HUES48 (cell line): ENCODE measurements around the gene ARX.

ENCODE experiments used
- H3K27ac ChIP-seq: one replicate; pipeline ENCODE4 v1.7.0; 2013; ENCODE audit warnings: low read depth, low read length, inconsistent platforms
- H3K27me3 ChIP-seq: 2 replicates; pipeline ENCODE4 v1.6.1; 2013; ENCODE audit warnings: mild to moderate bottlenecking, low read length; ENCODE audit not compliant: control insufficient read depth, insufficient read depth
- H3K36me3 ChIP-seq: 2 replicates; pipeline ENCODE4 v1.6.1; 2013; ENCODE audit warnings: low read length; ENCODE audit not compliant: control insufficient read depth, insufficient read depth
- H3K4me1 ChIP-seq: 2 replicates; pipeline ENCODE4 v1.6.1; 2013; ENCODE audit warnings: mild to moderate bottlenecking, low read length; ENCODE audit not compliant: control insufficient read depth, insufficient read depth
- H3K4me3 ChIP-seq: 2 replicates; pipeline ENCODE4 v1.5.1; 2013; ENCODE audit warnings: mild to moderate bottlenecking, low read depth, low read length
- H3K9ac ChIP-seq: 2 replicates; pipeline ENCODE4 v1.6.1; 2013; ENCODE audit warnings: mild to moderate bottlenecking, low read depth, low read length, moderate library complexity
- H3K9me3 ChIP-seq: 2 replicates; pipeline ENCODE4 v1.6.1; 2013; ENCODE audit warnings: low read length; ENCODE audit not compliant: control insufficient read depth, insufficient read depth

Gene ARX

DNA sequence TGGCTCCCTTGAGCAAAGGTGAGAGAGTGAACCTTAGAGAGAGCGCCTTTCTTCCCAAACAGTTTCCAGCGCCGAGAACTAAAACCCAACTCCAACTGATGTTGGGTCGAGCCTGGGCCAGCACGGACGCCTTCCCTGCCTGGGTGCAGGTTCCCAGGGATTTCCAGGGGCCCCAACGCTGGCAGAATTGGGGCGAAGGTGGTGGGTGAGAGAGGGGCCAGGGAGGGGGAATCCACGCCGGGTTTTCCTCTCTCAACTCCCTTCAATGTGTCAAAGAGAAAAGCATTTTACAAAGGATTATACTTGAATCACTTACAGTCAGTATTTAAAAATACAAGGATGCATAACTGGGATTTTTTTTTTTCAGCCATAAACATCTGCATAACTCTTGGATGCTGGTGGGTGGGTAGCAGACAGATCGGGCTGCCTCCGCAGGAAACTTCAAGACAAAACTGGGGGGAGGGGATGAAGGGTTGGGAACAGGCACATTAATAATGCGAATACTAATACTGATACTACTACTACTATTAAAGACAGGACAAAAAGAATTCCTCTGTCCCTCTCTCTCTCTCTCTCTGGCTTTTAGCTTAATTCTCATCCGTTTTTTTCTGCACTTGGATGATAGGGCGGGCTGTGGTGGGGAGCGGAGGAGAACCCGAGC, 1.3 kb upstream of the ARX start:
- Histone ChIP-seq H3K9me3 (no peaks in the 10 kb centered on the region), H3K36me3 (no peaks in the 10 kb centered on the region), H3K27ac (no peak overlapping the region), H3K27me3 (peaks cover 98% of the 10 kb centered on the region), H3K9ac (no peak overlapping the region), H3K4me3 (peak overlapping the region; percentile 50), H3K4me1 (peaks cover 74% of the 10 kb centered on the region)

DNA sequence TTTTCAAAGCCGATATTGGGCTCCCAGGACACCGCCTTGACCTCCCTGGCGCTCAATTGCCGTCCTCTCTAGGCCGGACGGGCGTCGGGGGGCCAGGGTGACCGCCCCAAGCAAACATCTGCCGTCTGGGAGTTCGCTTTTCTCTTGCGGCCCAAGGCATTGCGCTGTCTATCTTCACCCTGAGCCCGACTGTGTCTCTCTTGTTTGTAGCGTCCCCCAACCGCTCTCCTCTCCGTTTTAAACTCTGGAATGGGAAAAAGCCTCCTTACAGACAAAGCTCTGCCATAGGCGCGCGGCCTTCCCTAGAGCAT, 551 bp upstream of the ARX start:
- Histone ChIP-seq H3K4me3 (peak overlapping the region; percentile 50; the same call in 1 of the 2 replicates), H3K9me3 (no peaks in the 10 kb centered on the region), H3K36me3 (no peaks in the 10 kb centered on the region), H3K9ac (no peak overlapping the region), H3K4me1 (peaks cover 78% of the 10 kb centered on the region), H3K27ac (no peak overlapping the region), H3K27me3 (peaks cover 98% of the 10 kb centered on the region)

DNA sequence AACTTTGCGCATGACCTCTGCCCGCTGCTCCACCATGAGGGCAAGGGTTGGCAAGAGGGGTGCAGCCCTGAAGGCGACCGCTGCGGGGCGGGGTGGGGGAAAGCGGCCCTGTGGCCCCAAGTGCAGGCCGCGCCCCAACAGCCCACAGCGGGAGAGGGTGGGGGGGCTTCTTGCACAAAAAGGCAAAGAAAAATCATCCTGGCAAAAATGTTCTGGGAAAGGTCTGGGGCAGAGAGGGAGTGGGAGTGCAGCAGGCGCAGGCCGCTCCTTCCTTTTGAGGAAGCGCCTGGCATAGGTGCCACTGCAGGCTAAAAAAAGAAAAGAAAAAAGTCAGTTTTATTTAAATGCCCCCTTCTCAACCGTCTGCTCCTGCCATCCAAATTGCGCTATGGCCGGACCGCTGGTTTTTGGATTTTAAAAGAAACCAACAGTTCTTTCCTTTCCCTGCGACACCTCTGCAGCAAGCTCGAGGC, 1.4 kb downstream of the ARX start:
- Histone ChIP-seq H3K9me3 (no peaks in the 10 kb centered on the region), H3K4me1 (peaks cover 79% of the 10 kb centered on the region), H3K36me3 (no peaks in the 10 kb centered on the region), H3K27me3 (peaks cover 98% of the 10 kb centered on the region), H3K4me3 (no peak overlapping the region), H3K9ac (no peak overlapping the region), H3K27ac (no peak overlapping the region)

DNA sequence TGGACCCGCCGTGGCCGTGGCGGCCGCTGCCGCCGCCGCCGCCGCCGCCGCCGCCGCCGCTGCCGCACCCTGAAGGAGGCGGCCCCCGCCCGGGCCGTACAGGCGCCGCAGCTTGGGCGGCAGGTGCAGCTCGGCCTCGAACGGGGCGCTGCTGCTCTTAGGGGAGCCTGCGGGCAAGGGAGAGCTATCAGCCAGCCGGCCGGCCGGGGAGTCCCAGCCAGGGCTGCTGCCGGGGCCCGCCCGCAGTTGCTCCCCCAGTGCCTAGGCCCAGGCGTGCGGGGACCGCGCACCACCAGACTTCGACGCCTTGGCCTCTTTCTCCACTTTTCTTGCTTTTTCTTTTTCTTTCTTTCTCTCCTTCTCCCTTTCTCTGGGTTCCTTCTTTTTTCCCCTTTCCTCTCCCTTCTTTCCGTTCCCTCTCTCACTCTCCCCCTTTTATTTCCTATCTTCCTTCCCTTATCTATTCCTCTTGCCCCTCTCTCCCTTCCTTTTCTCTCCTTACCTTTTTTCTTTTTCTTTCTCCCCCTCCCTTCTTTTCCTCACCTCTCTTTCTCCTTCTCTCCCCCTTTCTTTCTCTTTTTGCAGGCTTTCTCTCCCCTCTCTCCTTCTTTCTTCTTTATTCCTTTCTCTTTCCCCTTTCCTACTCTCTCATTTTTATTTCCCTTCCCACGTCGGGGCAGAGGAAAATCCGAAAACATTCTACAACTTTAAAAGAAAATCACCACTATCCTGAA, 2.0 kb downstream of the ARX start:
- H3K4me1 ChIP-seq, result peaks cover 76% of the 10 kb centered on the region
- H3K27ac ChIP-seq, result no peak overlapping the region
- peak overlapping the region; percentile 39; the same call in 1 of the 2 replicates for H3K4me3 ChIP-seq
- H3K36me3 ChIP-seq, result no peaks in the 10 kb centered on the region
- no peaks in the 10 kb centered on the region for H3K9me3 ChIP-seq
- H3K27me3 ChIP-seq, result peaks cover 98% of the 10 kb centered on the region
- H3K9ac ChIP-seq, result no peak overlapping the region

DNA sequence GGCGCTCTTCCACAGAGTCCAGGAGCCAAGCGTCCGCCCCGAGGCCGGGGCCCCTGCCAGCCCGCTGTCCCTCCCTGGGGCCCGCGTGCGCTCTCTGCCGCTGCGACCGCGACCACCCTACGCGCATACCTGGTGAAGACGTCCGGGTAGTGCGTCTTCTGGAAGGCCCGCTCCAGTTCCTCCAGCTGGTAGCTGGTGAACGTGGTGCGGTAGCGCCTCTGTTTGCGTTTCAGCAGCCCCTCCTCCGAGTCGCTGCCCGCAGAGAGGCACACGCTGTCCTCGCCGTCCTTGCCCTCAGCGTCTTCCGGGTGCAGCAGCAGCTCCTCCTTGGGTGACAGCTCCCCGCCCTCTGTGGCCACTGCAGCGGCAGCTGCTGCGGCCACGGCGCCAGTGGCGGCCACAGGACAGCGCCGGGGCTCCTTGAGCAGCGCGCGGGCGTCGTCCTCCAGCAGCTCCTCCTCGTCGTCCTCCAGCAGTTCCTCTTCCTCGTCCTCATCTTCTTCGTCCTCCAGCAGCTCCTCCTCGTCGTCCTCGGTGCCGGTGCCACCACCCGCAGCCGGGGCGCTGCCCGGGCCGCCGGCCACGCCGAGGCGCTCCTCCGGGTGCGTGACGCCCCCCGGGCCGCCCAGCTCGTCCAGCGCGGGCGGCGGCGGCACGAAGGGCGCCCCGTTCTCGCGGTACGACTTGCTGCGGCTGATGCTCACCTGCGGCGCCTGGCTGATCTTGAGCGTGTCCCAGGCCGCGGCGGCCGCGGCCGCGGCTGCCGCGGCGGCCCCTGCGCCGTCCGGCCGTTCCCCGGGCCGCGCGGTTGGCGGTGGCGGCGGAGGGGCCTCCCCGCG, 2.8 kb downstream of the ARX start:
- Histone ChIP-seq H3K9me3 (no peaks in the 10 kb centered on the region), H3K27me3 (peaks cover 98% of the 10 kb centered on the region), H3K9ac (no peak overlapping the region), H3K27ac (no peak overlapping the region), H3K4me1 (peaks cover 70% of the 10 kb centered on the region), H3K36me3 (no peaks in the 10 kb centered on the region), H3K4me3 (peak overlapping the region; percentile 30; the same call in 1 of the 2 replicates)

DNA sequence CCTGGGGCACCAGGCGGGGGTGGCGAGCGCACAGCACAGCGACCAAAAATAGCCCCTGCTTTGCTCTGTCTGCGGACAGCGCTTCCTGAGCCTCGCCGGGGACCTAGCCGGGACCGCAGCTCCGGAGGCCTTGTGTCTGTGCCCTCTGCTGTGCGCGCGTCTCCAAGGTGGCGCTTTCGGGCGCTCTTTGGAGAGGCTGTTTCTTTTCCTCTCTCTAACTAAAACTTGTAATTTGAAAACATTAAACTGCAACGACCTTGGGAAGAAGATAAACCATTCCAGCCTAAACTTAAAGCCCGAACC, 3.4 kb downstream of the ARX start:
- Histone ChIP-seq H3K36me3 (no peaks in the 10 kb centered on the region), H3K4me1 (peaks cover 64% of the 10 kb centered on the region), H3K9ac (no peak overlapping the region), H3K4me3 (peak overlapping the region; percentile 30; the same call in 1 of the 2 replicates), H3K27me3 (peaks cover 98% of the 10 kb centered on the region), H3K9me3 (no peaks in the 10 kb centered on the region), H3K27ac (no peak overlapping the region)

DNA sequence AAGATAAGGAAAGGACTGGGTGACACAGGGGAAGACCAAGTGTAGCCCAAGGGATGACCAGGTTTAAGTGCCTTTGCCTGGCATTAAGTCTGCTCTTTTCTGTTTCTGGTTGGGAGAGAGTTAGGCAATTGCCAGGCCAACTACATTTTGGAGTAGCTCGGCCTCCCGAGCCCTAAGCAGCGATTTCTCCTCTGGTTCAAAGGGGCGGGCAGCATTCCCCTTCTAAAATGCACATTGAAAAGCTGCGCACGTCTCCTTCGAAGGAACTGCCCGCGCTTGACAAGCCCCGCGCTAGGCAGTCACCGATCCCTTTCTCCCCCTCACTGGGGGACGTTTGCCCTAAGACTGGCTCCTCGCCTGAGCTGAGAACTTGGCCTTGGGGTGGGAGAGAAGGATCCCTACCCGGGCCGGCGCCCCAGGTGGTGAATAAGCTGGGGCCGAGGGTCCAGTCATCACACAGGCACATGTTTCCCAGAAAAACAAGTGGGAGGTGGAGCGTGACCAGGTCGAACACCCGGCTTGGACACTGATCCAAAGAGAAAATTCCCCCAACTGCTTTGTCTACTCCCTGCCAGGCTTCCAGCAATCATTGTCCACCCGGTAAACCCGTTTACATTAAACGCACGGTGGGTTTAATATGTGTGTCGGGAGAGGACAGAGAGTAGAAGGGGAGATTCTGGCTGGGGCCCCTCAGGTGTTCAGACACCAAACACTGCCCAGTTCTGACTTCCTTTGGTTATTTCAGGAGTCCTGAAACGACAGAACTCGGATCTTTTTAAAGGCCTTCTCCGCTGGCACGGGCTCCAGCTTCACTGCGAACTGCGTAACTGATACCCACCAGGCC, 4.0 kb downstream of the ARX start:
- H3K4me1 ChIP-seq, result peaks cover 59% of the 10 kb centered on the region
- H3K4me3 ChIP-seq, result 0 out of 2 replicates have a peak overlapping the region, but pooled peaks have one; percentile 30
- no peak overlapping the region for H3K9ac ChIP-seq
- H3K27ac ChIP-seq, result no peak overlapping the region
- H3K9me3 ChIP-seq, result no peaks in the 10 kb centered on the region
- H3K27me3 ChIP-seq, result peaks cover 98% of the 10 kb centered on the region
- H3K36me3 ChIP-seq, result no peaks in the 10 kb centered on the region

DNA sequence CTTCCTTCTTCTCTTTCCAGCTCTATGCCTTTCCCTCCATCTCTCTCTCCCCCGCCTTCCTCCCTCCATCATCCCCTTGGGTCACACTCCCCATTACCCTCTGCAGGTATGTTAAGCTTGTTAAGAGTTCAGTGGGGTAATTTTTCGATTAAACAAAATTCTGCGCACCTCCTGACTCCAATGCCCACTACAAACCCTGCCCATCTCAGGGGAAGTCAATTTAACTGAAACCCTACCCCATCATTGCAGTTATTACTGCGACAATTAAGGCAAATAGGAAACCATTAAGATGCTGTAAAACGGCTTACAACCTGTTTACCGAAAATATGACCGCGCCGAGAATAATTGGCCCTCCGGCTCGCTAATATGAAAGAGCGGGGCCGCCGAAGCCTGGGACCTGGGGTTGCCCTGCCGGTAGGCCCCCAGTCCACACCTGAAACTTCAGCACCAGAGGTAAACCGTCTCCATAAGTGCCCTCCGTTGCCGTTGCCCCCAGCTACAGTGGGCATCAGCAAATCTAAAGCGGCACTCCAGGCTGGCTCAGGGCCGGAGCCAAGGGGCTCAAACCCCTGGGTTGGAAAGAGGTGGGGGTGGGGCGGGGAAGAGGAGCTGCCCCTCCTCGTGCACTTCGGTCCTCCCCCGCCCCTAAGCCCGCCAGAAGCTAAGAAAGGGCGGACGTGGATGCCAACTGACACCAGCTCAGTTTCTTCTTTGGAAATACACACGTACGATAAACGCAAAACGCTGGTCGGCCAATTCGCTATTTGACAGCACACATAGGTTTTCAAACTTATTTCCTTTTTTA, 4.8 kb downstream of the ARX start:
- peaks cover 59% of the 10 kb centered on the region for H3K4me1 ChIP-seq
- no peak overlapping the region for H3K27ac ChIP-seq
- H3K36me3 ChIP-seq, result no peaks in the 10 kb centered on the region
- H3K9ac ChIP-seq, result no peak overlapping the region
- H3K4me3 ChIP-seq, result no peak overlapping the region
- peaks cover 98% of the 10 kb centered on the region for H3K27me3 ChIP-seq
- no peaks in the 10 kb centered on the region for H3K9me3 ChIP-seq

DNA sequence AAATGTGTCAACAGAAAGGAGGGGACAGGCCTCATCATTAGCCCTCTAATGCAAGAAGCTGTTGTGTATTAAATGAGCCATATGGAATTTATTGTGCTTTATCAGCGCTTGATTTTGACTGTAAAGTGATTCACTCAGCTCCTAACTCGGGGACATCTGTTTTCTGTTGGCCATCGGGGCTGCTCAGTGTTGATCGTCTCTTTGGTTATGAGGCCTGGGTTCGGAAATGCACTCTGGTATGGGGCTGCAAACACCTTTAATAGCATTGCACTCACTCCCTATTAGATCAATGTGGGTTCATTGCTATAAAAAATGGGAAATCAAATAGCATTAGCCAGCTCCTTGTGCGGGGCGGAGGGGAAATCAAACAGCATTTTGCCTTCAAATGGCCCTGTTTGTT, 6.4 kb downstream of the ARX start:
- H3K27me3 ChIP-seq, result peaks cover 98% of the 10 kb centered on the region
- H3K4me1 ChIP-seq, result peaks cover 54% of the 10 kb centered on the region
- no peak overlapping the region for H3K27ac ChIP-seq
- H3K4me3 ChIP-seq, result no peak overlapping the region
- no peak overlapping the region for H3K9ac ChIP-seq
- no peaks in the 10 kb centered on the region for H3K9me3 ChIP-seq
- H3K36me3 ChIP-seq, result no peaks in the 10 kb centered on the region
